ENCODE data around the gene ST6GALNAC3. TPM values are rescaled to one million over a fixed set of nuclear protein-coding genes. Genes with fewer than 3 reads are reported as not detected.

The ST6GALNAC3 gene
- total RNA-seq, 1 experiment from 2014 or later: 2.2 TPM

DNA sequence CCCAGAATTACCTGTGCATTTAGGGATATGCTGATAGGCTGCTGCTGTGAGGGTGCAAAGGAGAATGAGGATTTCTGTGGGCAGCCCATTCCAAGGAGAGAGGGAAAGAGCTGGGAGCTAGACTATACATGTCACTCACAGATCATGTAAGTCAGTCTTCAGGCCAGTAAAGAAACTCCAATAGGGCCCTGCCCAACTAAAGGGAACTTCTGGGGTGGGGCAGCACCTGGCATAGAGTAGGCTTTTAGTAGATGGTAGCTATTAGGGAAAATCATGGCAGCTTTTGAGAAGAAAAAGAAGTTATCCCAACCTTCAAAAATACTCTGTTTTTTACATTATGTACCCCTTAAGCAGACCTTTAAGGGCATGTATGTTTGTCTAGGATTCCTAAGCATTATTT, 89.6 kb downstream of the ST6GALNAC3 start:
- CTCF ChIA-PET: no interaction called here
- no peaks in the 10 kb centered on the region for H3K36me3 ChIP-seq (ENCODE audit: control insufficient read depth in 1 of 2, insufficient read depth in 2 of 2, low read length in 2 of 2)
- H3K27ac ChIP-seq (ENCODE audit: low read depth, low read length): no peak overlapping the region
- no peaks in the 10 kb centered on the region for H4K20me1 ChIP-seq (ENCODE audit: insufficient read depth)
- POLR2A ChIA-PET: no interaction called here
- H3K9ac ChIP-seq (ENCODE audit: low read length): no peak overlapping the region
- RAD21 ChIA-PET (ENCODE audit: low non-redundant PET in 1 of 2, low total read pairs in 2 of 2, uncharacterized antibody in 2 of 2, unreplicated experiment in 2 of 2): no interaction called here
- TF ChIP-seq, protein P1, sequence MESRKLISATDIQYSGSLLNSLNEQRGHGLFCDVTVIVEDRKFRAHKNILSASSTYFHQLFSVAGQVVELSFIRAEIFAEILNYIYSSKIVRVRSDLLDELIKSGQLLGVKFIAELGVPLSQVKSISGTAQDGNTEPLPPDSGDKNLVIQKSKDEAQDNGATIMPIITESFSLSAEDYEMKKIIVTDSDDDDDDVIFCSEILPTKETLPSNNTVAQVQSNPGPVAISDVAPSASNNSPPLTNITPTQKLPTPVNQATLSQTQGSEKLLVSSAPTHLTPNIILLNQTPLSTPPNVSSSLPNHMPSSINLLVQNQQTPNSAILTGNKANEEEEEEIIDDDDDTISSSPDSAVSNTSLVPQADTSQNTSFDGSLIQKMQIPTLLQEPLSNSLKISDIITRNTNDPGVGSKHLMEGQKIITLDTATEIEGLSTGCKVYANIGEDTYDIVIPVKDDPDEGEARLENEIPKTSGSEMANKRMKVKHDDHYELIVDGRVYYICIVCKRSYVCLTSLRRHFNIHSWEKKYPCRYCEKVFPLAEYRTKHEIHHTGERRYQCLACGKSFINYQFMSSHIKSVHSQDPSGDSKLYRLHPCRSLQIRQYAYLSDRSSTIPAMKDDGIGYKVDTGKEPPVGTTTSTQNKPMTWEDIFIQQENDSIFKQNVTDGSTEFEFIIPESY (IDR thresholded peaks at IDR 0.05; ENCODE audit: extremely low read depth, insufficient replicate concordance, low read length): no peak
- TF ChIP-seq, protein P2, sequence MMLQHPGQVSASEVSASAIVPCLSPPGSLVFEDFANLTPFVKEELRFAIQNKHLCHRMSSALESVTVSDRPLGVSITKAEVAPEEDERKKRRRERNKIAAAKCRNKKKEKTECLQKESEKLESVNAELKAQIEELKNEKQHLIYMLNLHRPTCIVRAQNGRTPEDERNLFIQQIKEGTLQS (IDR thresholded peaks at IDR 0.05): no peak
- TF ChIP-seq, protein P3, sequence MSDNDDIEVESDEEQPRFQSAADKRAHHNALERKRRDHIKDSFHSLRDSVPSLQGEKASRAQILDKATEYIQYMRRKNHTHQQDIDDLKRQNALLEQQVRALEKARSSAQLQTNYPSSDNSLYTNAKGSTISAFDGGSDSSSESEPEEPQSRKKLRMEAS (IDR thresholded peaks at IDR 0.05): no peak
- TF ChIP-seq SIN3A (IDR thresholded peaks at IDR 0.05; ENCODE audit: low read depth): no peak
- no peak for TF ChIP-seq TCF7L2 (IDR thresholded peaks at IDR 0.05; ENCODE audit: borderline replicate concordance, extremely low read depth, insufficient read depth, insufficient read length)
- no peak for TF ChIP-seq CEBPB (IDR thresholded peaks at IDR 0.05; ENCODE audit: low read depth)
- TF ChIP-seq CBX3 (IDR thresholded peaks at IDR 0.05; ENCODE audit: low read depth): no peak
- no peak for TF ChIP-seq SP1 (IDR thresholded peaks at IDR 0.05; ENCODE audit: low read depth)
- TF ChIP-seq YY1 (IDR thresholded peaks at IDR 0.05; ENCODE audit: extremely low read depth, insufficient replicate concordance, low read depth, low read length): no peak
- TF ChIP-seq, protein P4, sequence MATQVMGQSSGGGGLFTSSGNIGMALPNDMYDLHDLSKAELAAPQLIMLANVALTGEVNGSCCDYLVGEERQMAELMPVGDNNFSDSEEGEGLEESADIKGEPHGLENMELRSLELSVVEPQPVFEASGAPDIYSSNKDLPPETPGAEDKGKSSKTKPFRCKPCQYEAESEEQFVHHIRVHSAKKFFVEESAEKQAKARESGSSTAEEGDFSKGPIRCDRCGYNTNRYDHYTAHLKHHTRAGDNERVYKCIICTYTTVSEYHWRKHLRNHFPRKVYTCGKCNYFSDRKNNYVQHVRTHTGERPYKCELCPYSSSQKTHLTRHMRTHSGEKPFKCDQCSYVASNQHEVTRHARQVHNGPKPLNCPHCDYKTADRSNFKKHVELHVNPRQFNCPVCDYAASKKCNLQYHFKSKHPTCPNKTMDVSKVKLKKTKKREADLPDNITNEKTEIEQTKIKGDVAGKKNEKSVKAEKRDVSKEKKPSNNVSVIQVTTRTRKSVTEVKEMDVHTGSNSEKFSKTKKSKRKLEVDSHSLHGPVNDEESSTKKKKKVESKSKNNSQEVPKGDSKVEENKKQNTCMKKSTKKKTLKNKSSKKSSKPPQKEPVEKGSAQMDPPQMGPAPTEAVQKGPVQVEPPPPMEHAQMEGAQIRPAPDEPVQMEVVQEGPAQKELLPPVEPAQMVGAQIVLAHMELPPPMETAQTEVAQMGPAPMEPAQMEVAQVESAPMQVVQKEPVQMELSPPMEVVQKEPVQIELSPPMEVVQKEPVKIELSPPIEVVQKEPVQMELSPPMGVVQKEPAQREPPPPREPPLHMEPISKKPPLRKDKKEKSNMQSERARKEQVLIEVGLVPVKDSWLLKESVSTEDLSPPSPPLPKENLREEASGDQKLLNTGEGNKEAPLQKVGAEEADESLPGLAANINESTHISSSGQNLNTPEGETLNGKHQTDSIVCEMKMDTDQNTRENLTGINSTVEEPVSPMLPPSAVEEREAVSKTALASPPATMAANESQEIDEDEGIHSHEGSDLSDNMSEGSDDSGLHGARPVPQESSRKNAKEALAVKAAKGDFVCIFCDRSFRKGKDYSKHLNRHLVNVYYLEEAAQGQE (IDR thresholded peaks at IDR 0.05; ENCODE audit: low read depth): no peak
- TF ChIP-seq ZNF274 (IDR thresholded peaks at IDR 0.05; ENCODE audit: low read depth, low read length): no peak
- TF ChIP-seq, protein P5, sequence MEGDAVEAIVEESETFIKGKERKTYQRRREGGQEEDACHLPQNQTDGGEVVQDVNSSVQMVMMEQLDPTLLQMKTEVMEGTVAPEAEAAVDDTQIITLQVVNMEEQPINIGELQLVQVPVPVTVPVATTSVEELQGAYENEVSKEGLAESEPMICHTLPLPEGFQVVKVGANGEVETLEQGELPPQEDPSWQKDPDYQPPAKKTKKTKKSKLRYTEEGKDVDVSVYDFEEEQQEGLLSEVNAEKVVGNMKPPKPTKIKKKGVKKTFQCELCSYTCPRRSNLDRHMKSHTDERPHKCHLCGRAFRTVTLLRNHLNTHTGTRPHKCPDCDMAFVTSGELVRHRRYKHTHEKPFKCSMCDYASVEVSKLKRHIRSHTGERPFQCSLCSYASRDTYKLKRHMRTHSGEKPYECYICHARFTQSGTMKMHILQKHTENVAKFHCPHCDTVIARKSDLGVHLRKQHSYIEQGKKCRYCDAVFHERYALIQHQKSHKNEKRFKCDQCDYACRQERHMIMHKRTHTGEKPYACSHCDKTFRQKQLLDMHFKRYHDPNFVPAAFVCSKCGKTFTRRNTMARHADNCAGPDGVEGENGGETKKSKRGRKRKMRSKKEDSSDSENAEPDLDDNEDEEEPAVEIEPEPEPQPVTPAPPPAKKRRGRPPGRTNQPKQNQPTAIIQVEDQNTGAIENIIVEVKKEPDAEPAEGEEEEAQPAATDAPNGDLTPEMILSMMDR (IDR thresholded peaks at IDR 0.05 in 2 of 3, conservative IDR thresholded peaks at IDR 0.05 in 1 of 3; ENCODE audit: borderline replicate concordance in 1 of 3, insufficient read depth in 1 of 3, low read depth in 2 of 3, low read length in 2 of 3): no peak
- TF ChIP-seq EZH2phosphoT487 (IDR thresholded peaks at IDR 0.05; ENCODE audit: borderline replicate concordance): no peak
- TF ChIP-seq EGR1 (IDR thresholded peaks at IDR 0.05; ENCODE audit: low read depth): no peak
- DNase-seq (ENCODE audit: low read depth, low spot score) (no peak), ATAC-seq (no peak)
- no peaks in the 10 kb centered on the region for H3K9me2 ChIP-seq (ENCODE audit: insufficient read depth)
- H3K27me3 ChIP-seq (ENCODE audit: insufficient read depth, low read length): no peaks in the 10 kb centered on the region
- BruUV-seq (replicated peaks): no TSS peak
- H2AFZ ChIP-seq (ENCODE audit: low read depth, low read length, poor library complexity, severe bottlenecking): no peak overlapping the region
- H3K79me2 ChIP-seq (ENCODE audit: insufficient read depth, low read length): no peaks in the 10 kb centered on the region
- intact Hi-C loops (cut with micrococcal nuclease): no loop called here
- no peak overlapping the region for H3K4me3 ChIP-seq (replicated peaks in 1 of 2; ENCODE audit: low read depth in 1 of 2, low read length in 2 of 2)
- H3K4me2 ChIP-seq (ENCODE audit: low read length): no peak overlapping the region
- no peaks in the 10 kb centered on the region for H3K9me3 ChIP-seq (ENCODE audit: control insufficient read depth in 1 of 2, insufficient read depth in 1 of 2, low read depth in 1 of 2, low read length in 2 of 2)
- H3K4me1 ChIP-seq (ENCODE audit: control insufficient read depth in 1 of 2, insufficient read depth in 2 of 2, low read length in 2 of 2): peaks cover 0 to 7% of the 10 kb centered on the region in 2 experiments; a peak in 1 of 4 replicates

Data from HCT116 (cell line).